Choroid plexus epithelial cell (primary cell): ENCODE data around the gene BCR.
"Not testable (repeated sequence)": the region's sequence is repeated elsewhere in the genome, so short reads cannot be mapped to it uniquely, and the experiment has no call there.

Experiments
- DNase-seq: peaks from one replicate; pipeline ENCODE4 v3.0.0-alpha.2; 2010; ENCODE audit warnings: low read depth
- H3K4me3 ChIP-seq: 2 replicates; pipeline ENCODE4 v1.5.1; 2011; ENCODE audit warnings: low read depth, mild to moderate bottlenecking, control low read depth, low read length, moderate library complexity
- CTCF ChIP-seq: conservative IDR thresholded peaks from 2 replicates; pipeline ENCODE4 v1.5.1; 2011; ENCODE audit warnings: low read depth, mild to moderate bottlenecking, control low read depth, inconsistent platforms, low read length, moderate library complexity

Gene BCR

GRCh38 chr22:23305321-23305910 is 125.1 kb downstream of the BCR start:
- TF ChIP-seq CTCF, result no peak
- DNase-seq, result peak; percentile 53
- H3K4me3 ChIP-seq, result no peak overlapping the region

GRCh38 chr22:23305922-23306374 is 125.6 kb downstream of the BCR start:
- no peak for TF ChIP-seq CTCF
- H3K4me3 ChIP-seq, result no peak overlapping the region
- peak; percentile 90 for DNase-seq

- no peak overlapping the region for H3K4me3 ChIP-seq
- TF ChIP-seq CTCF, result no peak
- DNase-seq, result peak; percentile 86
These were observed 126.2 kb downstream of the BCR start for GRCh38 chr22:23306438-23306921.

GRCh38 chr22:23306926-23307325 is 126.6 kb downstream of the BCR start:
- H3K4me3 ChIP-seq, result no peak overlapping the region
- no peak for TF ChIP-seq CTCF
- DNase-seq, result no peak

GRCh38 chr22:23307511-23307910 is 127.2 kb downstream of the BCR start:
- not testable (repeated sequence) for H3K4me3 ChIP-seq, DNase-seq

GRCh38 chr22:23309261-23309660 is 129.0 kb downstream of the BCR start:
- DNase-seq, H3K4me3 ChIP-seq: not testable (repeated sequence)

GRCh38 chr22:23310443-23311097 is 130.3 kb downstream of the BCR start:
- DNase-seq, result peak; percentile 42
- not testable (repeated sequence) for H3K4me3 ChIP-seq

- not testable (repeated sequence) for H3K4me3 ChIP-seq, DNase-seq
These were observed 131.5 kb downstream of the BCR start for GRCh38 chr22:23311635-23312420.
